Measurements from ENCODE around the gene NT5E.

NT5E gene

DNA sequence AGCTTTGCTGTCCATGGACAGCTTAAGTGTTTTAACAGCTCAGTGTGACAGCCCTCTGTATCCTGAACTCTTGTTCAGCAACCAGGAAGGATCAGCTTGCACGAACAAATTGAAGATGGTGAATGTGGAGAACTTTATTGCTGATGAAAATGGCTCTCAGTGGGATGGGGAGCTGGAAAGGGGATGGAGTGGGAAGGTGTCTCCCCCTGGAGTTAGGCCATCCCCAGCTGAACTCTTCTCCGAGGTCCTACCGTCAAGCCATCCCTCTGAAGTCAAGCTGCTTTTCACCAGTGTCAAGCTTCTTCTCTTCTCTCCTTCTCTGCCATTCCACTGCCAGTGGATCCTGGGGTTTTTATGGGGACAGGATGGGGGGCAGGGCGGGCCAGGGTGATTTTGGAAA is 26.6 kb downstream of the NT5E start:
- H3K27me3 ChIP-seq (ENCODE audit: insufficient read depth, low read length): no peaks in the 10 kb centered on the region
- H3K9ac ChIP-seq (ENCODE audit: low read length): no peak overlapping the region
- no peak overlapping the region for H3K4me2 ChIP-seq (ENCODE audit: low read length)
- H4K20me1 ChIP-seq (ENCODE audit: insufficient read depth, low read length): no peaks in the 10 kb centered on the region
- TF ChIP-seq EZH2 (IDR thresholded peaks at IDR 0.05; ENCODE audit: borderline replicate concordance, low read length): no peak
- TF ChIP-seq CTCF (IDR thresholded peaks at IDR 0.05; ENCODE audit: low read length): no peak
- H3K9me2 ChIP-seq (ENCODE audit: low read depth, low read length): no peaks in the 10 kb centered on the region
- H3K4me3 ChIP-seq (ENCODE audit: low read depth, low read length, poor library complexity, severe bottlenecking): no peak overlapping the region
- no peaks in the 10 kb centered on the region for H3K36me3 ChIP-seq (ENCODE audit: insufficient read depth, low read length)
- no peaks in the 10 kb centered on the region for H3K4me1 ChIP-seq (ENCODE audit: insufficient read depth, low read length, severe bottlenecking)
- H3F3A ChIP-seq (ENCODE audit: insufficient read depth, low read length): no peaks in the 10 kb centered on the region
- H2AFZ ChIP-seq (ENCODE audit: low read length): no peak overlapping the region
- H3K27ac ChIP-seq (ENCODE audit: low read depth, low read length, poor library complexity, severe bottlenecking): no peak overlapping the region
- H3K9me3 ChIP-seq (ENCODE audit: low read length): no peaks in the 10 kb centered on the region
- no peaks in the 10 kb centered on the region for H3K79me2 ChIP-seq (ENCODE audit: insufficient read depth, low read length)

- no peak overlapping the region for H2AFZ ChIP-seq (ENCODE audit: low read length)
- TF ChIP-seq CTCF (IDR thresholded peaks at IDR 0.05; ENCODE audit: low read length) (no peak), EZH2 (IDR thresholded peaks at IDR 0.05; ENCODE audit: borderline replicate concordance, low read length) (no peak)
- H3K9ac ChIP-seq (ENCODE audit: low read length): no peak overlapping the region
- H3K9me2 ChIP-seq (ENCODE audit: low read depth, low read length): no peaks in the 10 kb centered on the region
- H3K4me1 ChIP-seq (ENCODE audit: insufficient read depth, low read length, severe bottlenecking): no peaks in the 10 kb centered on the region
- no peaks in the 10 kb centered on the region for H4K20me1 ChIP-seq (ENCODE audit: insufficient read depth, low read length)
- no peak overlapping the region for H3K4me3 ChIP-seq (ENCODE audit: low read depth, low read length, poor library complexity, severe bottlenecking)
- H3K4me2 ChIP-seq (ENCODE audit: low read length): no peak overlapping the region
- no peaks in the 10 kb centered on the region for H3F3A ChIP-seq (ENCODE audit: insufficient read depth, low read length)
- H3K27me3 ChIP-seq (ENCODE audit: insufficient read depth, low read length): no peaks in the 10 kb centered on the region
- no peaks in the 10 kb centered on the region for H3K9me3 ChIP-seq (ENCODE audit: low read length)
- H3K36me3 ChIP-seq (ENCODE audit: insufficient read depth, low read length): no peaks in the 10 kb centered on the region
- no peak overlapping the region for H3K27ac ChIP-seq (ENCODE audit: low read depth, low read length, poor library complexity, severe bottlenecking)
- H3K79me2 ChIP-seq (ENCODE audit: insufficient read depth, low read length): no peaks in the 10 kb centered on the region
Measured at GRCh38 chr6:85479208-85479607, 29.3 kb downstream of the NT5E start.

DNA sequence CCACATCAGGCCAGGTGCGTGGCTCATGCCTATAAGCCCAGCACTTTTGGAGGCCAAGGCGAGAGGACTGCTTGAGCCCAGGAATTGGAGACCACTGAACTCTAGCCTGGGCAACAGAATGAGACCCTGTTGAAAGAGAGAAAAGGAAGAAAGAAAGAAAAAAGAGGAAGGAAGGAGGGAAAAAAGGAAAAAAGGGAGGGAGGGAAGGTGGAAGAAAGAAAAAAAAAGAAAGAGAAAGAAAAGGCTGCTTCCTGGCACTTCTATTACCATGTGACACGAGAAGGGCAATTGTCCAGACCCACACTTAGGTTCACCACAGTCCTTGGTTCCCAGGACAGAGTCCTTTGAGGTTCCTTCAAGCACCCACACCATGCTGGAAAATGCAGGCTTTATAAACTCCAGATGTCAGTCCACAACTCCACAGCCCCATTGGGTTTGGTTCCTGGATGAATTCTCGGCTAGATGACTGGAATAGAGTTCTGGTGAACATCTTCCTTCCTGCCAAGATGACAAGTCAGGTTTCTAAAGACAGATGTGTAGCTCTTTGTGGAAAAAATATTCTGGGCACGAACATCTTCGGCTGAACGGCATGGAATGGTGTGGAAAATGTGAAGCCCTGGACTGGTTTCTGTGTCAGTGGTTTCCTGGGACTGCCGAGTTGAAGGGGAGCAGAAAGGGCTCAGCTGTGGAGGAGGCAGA is 32.5 kb downstream of the NT5E start:
- Histone ChIP-seq H3K4me3 (ENCODE audit: low read depth, low read length, poor library complexity, severe bottlenecking) (no peak overlapping the region), H3K27me3 (ENCODE audit: insufficient read depth, low read length) (no peaks in the 10 kb centered on the region), H3K27ac (ENCODE audit: low read depth, low read length, poor library complexity, severe bottlenecking) (no peak overlapping the region), H2AFZ (ENCODE audit: low read length) (no peak overlapping the region), H3K79me2 (ENCODE audit: insufficient read depth, low read length) (no peaks in the 10 kb centered on the region), H3K9ac (ENCODE audit: low read length) (no peak overlapping the region), H4K20me1 (ENCODE audit: insufficient read depth, low read length) (no peaks in the 10 kb centered on the region), H3K4me1 (ENCODE audit: insufficient read depth, low read length, severe bottlenecking) (no peaks in the 10 kb centered on the region), H3K4me2 (ENCODE audit: low read length) (no peak overlapping the region), H3K36me3 (ENCODE audit: insufficient read depth, low read length) (no peaks in the 10 kb centered on the region), H3K9me2 (ENCODE audit: low read depth, low read length) (no peaks in the 10 kb centered on the region), H3F3A (ENCODE audit: insufficient read depth, low read length) (no peaks in the 10 kb centered on the region), H3K9me3 (ENCODE audit: low read length) (no peaks in the 10 kb centered on the region)
- TF ChIP-seq EZH2 (IDR thresholded peaks at IDR 0.05; ENCODE audit: borderline replicate concordance, low read length) (no peak), CTCF (IDR thresholded peaks at IDR 0.05; ENCODE audit: low read length) (no peak)

Measured in OCI-LY1 (cell line).